ENCODE results near the gene SPTA1. TPM values are rescaled to one million over a fixed set of nuclear protein-coding genes. Genes with fewer than 3 reads are reported as not detected.
"Not testable (repeated sequence)": the region's sequence is repeated elsewhere in the genome, so short reads cannot be mapped to it uniquely, and the experiment has no call there.

Gene SPTA1
- 10 to 100 TPM in 2 of 5 donors, 1 to 10 TPM in 3; 8.3 to 26.4 (median 8.9) TPM for polyA plus RNA-seq (ENCODE audit: insufficient read depth in 1 of 5, insufficient read length in 5 of 5, low replicate concordance in 1 of 5)
- long read RNA-seq, donor 1, result 0 reads
- long read RNA-seq, donor 2, result 0 reads
- long read RNA-seq, donor 3, result 0 reads
- long read RNA-seq, donor 4, result 0 reads
- long read RNA-seq, donor 5, partial matches to known transcripts, result 0 of 1 reads
- long read RNA-seq, donor 5, other reads (novel, unspliced or antisense), result 0 of 1 reads
- long read RNA-seq, donor 6, result 0 reads
- long read RNA-seq, donor 7, result 0 reads
- long read RNA-seq, donor 8, result 0 reads

DNA sequence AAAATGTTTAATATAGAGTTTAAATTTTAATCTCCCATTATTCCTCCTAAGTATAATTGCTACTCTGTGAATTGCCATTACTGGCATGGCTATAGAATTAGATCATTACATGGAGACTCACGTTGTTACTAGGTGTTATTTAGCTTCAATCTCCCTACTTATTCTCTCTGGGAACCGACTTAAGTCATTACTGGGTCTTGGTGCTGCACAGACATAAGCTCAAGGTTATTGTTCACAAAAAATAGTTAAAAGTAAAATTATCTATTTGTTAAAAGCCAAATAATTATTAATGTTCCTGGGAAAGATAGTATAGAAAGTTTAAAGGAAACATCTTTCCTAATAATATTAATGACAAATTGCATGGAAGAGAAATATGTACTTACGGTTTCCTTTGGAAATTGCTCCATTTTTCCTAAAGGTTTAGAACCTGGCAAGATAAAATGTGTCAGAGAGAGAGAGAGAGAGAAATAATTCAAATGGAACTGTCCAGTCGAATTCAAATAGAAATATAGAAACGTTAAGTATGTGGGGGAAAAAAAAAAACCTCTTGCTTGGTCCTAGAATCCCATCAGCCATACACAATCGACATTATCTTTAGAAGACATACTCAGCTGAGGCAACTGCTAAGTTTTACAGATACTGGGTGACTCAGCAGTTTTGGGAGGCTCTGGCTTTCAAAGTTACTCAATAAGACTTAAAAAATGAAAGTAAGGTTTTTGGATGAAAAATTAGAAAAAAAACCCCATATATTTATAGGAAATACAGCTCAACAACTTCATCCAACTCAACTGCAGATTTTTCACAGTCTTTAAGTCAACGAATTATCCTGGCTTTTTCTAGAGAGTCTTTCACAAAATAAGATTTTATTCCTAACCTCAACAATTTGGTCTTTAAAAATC, at the start of gene SPTA1:
SPTA1 (minus strand) TSS at position 605 of the 899 bp plus-strand sequence; CDS start at position 407, 198 bp downstream.
- DNase-seq, result no peak

DNA sequence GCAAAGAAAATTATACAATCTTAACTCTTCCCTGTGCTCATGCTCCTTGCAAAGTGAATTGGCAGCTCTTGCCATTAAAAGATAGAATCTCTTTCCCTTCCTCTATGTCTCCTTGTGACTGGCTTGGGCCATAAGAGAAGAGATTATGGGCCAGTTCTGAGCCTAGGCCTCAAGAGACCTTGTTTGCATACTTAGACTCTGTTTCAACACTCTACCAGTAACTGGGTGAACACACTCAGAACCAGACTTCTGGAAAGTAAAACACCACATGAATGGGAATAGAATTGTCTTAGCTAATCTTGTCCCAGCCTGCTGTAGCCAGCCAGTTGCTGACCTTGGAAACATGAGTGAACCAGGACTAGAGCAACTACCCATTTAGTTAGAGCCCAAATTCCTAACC, 49.3 kb upstream of the SPTA1 start:
- DNase-seq, result no peak

DNA sequence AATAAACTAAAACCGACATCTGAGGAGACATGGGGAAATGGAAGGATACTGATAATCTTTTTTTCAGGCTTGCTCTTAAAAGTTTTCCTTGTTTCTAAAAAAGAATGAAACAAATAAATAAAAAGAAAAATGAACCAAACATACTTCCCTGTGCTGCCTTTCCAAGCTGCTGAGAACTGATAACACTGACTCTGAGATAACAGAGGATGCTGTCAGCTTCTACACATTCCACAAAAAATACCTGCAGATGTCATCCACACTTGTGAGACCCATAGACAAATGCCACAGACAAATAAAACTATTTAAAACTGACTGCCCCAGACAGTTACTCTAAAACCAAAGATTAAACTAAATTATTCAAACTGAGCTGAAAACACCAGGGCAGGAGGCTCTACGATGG, 46.0 kb upstream of the SPTA1 start:
- DNase-seq, result no peak

DNA sequence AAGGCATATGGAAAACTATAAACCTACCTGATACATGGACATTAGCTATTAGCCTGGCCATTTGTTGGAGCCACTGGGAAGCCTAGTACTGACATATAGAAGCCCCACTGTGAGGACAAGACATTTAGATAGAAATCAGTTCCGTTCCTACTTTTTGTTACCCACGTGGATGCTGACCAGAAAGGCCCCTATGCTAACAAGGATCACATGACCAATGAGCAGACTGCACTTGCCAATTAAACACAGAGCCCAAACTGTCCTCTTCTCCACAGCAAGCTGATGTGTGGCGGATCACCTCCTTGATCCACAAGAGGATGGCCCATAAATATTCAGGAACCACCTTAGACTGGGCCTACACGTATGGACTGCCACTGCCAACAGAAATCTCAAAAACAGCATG, 45.2 kb upstream of the SPTA1 start:
- DNase-seq, result no peak

DNA sequence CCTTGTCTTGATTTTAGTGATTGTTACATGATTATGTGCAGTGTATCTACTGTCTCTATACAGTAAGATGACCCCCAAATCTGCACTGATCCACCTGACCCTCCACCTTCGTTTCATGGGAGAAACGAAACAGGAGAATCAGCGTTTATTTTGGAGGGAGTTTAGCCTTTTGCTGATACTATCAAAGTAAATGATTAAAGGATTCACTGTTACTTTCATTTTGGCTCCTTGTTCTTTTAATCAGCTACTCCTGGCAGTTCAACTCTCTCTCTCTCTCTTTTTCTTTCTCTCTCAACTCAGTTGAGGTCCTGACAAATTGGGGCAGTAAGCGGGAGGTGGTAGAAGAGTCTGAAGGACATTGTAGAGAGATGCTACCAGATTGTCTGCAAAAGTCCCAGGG, 43.9 kb upstream of the SPTA1 start:
- no peak for DNase-seq

DNA sequence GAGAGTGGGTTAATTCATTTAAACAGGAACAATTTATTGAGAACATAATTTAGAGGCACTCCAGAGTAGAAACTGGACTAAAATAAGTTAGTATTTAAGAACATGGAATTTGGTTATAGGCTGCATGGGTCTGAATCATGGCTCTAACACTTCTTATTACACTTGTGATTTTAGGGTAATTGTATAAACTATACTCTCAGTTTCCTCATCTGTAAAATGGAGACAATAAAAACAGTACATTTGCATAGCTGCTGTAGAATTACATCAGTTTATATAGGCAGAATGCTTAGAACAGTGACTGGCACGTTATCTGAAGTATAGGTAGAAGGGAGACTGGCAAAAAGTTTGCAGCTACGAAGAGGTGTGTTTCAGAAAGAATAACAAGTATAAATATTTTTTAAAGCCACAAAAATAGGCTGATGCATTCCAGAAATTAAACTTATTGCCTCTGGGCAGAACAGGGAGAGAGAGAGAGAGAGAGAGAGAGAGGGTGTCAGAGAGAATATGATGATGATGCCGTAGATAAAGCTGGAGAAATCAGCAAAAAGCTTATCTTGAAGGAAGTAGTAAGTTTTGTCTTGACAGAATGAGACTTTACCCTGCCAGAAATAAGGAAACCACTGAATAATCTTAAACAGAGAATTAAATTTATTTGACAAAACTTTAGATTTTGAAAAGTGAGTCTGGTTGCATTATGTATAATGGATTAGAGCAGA, 42.2 kb upstream of the SPTA1 start:
- no peak for DNase-seq

DNA sequence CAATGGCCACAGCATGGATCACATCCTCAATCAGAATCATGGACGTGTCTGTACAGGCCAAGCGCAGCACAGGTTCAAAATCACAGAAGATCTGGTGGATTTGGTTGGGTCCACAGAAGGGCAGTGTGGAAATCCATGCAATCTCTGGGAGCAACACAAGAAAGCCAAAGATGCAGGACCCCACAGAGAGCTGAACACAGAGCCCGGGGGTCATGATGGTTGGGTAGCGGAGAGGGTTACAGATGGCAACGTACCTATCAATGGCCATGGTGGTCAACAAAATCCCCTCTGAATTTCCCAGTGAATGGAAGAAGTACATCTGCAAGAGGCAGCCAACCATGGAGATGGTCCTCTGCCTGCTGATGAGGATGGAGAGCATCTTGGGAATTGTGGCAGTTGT, 37.9 kb upstream of the SPTA1 start:
- no peak for DNase-seq

DNA sequence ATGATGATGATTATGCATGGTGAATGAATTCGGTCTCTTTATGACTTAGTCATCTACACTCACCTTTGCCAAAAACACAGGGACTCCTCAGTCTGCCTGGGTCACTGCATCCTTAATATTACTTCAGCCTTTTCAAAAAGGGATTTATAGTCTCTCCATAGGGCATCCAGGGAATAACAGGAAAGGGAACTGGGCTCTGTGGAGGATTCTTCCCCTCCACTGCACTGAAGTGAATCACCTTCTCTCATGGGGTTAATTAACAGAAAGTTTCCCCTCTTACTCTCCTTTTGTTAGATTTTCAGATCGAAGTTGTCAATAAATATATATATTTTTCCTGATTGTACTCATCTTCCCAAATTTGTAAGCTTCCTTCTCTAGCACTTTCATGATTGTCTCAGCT, 34.1 kb upstream of the SPTA1 start, which contains the start of gene OR6K3:
OR6K3 (minus strand) TSS at position 101 of the 400 bp plus-strand sequence. CDS start 2,605 bp downstream, outside the sequence.
- no peak for DNase-seq

DNA sequence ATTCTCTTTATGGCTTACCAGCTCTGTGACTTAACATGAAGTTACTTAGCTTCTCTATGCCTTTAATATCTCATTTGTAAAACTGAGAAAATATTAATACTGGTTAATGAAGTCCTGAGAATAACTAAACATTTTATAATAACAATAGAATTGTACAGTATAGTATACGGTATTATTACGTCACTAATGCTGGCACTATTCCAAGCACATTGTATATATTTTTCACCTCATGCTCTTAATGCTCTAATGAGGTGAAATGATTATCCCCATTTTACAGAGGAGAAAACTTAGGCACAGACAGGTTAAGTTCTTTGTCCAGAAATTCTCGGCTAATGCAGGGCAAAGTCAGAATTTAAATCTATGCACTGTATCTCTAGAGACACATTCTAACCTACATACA, 33.1 kb upstream of the SPTA1 start:
- DNase-seq, result no peak

DNA sequence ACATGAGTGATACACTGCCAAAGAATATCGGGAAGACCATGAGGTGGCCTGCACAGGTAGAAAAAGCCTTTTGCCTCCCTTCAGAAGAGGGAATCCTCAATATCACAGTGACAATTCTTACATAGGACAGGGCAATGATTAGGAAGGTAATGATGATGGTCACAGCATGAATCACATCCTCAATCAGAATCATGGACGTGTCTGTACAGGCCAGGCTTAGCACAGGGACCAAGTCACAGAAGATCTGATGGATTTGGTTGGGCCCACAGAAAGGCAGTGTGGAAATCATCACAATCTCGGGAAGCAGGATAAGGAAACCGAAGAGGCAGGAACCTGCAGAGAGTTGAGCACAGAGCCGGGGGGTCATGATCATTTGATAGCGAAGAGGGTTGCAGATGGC, 30.8 kb upstream of the SPTA1 start:
- no peak for DNase-seq

DNA sequence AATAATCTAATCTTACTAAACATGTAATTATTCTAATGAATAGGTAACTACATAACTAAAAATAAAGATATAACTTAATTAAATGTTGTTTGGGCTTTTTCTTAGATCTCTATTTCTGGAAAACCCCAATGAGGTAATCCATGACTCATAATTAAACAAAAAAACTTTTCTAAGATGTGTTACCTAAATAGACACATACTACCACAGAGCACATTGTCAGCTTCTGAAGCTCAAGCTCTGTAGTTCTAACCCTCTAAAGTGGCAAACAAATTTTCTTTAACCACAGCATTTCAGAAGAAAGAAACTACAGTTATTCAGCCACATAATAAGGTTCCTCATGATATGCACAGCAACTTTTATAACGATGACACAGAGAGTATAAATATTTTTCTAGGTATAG, 29.8 kb upstream of the SPTA1 start:
- DNase-seq, result no peak

DNA sequence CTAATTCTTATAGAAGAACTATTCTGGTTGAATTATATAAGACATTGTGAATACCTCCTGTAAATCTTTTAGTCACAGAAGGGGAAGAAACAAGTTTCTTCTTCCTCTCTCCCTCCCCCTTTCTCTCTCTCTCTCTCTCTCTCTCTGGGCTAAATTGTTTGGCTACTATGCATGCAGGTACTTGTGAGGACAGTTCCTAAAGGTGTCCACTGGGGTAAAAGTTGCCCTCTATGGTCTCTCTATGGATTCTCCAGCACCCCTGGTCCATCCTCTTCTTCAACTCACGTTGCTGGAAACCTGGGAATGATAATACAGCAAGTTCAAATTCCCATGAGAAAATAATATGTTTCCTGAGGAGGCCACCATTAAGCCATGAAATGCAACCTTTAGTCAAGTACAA, 28.2 kb upstream of the SPTA1 start:
- DNase-seq, result no peak

DNA sequence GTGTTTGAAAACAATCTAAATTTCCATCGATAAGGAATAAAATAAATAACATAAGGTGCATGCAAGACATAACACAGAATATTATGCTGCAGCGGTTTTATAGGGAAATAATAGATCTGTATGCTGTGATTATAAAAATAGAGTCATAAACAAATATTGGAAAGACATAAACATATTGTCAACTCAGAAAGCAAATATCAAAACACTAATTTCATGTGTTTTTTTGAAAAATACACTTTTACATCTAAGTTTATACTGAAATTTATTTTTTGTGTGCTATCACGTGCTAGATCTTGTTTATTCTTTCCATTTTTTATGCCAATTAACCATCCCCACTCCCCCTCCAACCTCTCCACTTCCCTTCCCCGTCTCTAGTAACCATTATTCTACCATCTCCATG, 24.6 kb upstream of the SPTA1 start:
- no peak for DNase-seq

DNA sequence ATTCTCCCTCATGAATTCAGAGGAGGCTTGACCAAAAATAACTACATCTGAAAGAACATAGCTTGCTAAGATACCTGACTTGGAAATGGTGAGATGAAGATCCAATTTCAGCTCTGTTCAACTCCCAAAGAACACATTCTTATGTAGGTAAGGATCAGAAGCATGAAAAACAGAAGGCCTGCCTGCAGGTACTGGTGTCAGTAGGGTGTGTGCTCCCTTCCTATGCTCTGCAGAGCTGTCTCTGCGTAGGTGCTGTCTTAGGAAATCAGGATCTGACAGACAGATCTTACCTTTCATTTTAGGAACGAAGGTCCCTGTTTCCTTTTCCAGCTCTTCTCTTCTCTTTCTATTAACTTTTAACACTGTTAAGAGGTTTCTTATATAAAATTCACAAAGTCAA, 19.6 kb upstream of the SPTA1 start:
- no peak for DNase-seq

DNA sequence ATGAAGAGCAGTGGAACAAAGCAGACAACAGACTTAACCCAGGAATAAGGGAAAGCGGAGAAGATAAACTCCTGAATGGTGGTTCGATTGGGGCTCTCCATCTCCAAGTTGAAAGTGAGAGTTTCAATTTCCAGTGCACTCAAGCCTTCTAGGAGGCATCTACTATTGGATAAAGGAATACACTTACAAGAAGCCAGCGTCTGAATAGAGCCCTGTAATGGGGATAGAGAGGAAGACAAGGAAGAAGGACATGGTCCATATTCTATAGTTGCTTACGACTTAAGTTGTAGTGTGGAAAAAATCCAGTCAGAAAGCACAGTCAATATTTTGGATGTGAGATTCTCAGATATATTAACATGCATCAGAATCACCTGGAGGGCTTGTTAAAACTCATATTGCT, 14.0 kb upstream of the SPTA1 start, which contains the start of gene OR6K2:
OR6K2 (minus strand) TSS at position 101 of the 400 bp plus-strand sequence; CDS start at position 101, 0 bp downstream.
- DNase-seq, result no peak

DNA sequence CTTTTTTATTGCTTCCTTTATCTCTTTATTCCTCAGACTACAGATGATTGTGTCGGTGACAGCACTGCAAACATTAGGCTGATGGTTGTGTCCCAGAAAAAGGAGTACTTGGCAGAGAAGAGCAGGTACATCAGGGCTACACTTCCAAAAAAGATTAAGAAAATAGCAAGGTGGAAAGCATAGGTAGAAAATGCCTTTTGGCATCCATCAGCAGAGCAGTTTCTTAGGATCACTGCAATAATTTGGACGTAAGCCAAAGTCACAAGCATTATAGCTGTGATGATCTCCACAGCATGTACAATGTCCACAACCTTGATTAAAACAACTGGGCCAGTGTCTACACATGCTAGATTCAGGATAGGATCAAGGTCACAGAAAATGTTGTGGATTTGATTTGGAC, 8.1 kb upstream of the SPTA1 start:
- no peak for DNase-seq

DNA sequence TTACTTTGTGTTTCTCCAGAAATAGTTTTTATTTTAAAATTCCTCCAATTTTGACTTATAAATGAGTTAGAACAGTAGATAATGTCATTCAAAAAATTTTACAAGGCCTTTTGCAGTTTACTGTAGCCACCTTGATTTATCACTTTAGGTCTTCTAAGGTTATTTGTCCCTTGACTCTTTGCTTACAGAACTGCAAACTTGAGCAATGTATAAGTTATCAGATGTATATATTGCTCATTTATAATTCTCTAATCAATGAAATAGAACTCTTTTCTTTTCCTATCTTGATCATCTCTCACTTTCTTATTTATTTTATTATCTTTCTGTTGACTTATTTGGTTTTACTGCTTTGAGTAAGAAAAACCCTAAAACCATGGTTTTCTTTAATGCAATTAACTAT, 5.8 kb upstream of the SPTA1 start:
- DNase-seq, result no peak

DNA sequence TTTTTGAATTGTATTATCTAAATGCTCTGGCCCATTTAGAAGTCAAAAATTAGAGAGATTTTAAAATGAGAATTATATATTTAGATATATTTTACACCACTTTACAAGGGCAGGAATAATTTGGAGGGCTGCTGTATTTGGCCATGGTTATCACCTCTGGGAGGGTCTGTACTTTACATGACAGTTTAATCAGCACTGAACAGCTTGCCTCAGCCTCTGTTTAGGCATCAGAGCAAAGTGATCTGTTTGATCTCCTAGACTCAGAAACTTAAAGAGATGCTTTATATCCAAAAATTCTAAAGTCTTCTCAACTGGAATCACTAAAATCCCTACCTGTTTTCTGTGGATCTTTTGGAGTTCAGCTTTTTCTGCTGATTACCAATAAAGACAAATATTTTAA, 5.4 kb upstream of the SPTA1 start:
- no peak for DNase-seq

DNA sequence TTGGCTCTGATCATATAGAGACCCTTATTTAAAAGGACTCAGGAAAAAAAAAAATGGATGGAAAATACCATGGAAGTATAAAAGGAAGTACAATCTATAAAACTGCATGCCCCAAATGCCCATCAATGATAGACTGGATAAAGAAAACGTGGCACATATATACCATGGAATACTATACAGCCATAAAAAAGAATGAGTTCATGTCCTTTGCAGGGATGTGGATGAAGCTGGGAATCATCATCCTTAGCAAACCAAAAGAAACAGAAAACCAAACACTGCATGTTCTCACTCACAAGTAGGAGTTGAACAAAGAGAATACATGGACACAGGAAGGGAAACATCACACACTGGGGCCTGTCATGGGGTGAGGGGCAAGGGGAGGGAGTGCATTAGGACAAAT, 4.6 kb upstream of the SPTA1 start:
- DNase-seq, result not testable (repeated sequence)

DNA sequence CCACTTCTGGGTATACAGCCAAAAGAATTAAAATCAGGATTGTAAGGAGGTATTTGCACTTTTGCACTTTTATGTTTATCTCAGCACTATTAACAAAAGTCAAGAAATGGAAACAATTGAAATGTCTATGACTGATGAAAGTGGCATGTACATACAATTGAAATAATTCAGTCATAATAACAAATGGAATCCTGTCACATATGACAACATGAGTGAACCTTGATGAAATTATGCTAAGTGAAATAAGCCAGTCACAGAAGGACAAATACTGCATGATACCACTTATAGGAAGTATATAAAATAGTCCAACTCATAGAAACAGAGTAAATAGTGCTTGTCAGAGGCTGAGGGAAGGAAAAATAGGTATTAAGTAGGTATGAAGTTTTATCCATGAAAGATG, 3.4 kb upstream of the SPTA1 start:
- DNase-seq, result no peak

DNA sequence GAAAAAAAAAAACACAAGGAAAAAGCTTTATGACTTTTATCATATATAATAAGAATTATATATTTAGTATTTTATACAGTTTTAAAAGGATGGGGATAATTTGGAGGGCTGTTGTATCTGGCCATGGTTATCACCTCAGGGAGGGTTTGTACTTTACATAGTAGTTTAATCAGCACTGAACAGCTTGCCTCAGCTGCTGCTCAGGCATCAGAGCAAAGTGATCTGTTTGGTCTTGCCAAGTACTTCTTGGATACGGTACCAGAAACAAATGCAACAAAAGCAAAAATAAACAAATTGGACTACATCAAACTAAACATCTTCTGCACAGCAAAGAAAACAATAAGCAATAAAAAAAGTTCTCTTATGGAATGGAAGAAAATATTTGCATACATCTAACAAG, 2.6 kb upstream of the SPTA1 start:
- no peak for DNase-seq

DNA sequence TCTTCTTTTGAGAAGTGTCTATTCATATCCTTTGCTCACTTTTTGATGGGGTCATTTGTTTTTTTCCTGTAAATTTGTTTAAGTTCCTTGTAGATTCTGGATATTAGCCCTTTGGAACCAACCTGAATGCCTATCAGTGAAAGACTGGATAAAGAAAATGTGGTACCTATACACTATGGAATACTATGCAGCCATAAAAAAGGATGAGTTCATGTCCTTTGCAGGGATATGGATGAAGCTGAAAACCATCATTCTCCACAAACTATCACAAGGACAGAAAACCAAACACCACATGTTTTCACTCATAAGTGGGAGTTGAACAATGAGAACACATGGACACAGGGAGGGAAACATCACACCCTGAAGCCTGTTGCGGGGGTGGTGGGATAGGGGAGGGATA, 1.8 kb upstream of the SPTA1 start:
- DNase-seq, result not testable (repeated sequence)
